Bronchial epithelial cell (primary cell): ENCODE measurements around the gene ZMYM4. TPM values are rescaled to one million over a fixed set of nuclear protein-coding genes. Genes with fewer than 3 reads are reported as not detected.

ENCODE experiments used
- DNase-seq: peaks from one replicate; pipeline ENCODE4 v3.0.0-alpha.2; 2010; ENCODE audit warnings: low read depth
- FAIRE-seq: peaks from 2 replicates; lab custom pipeline; 2011; peaks lifted over from hg19 to GRCh38; lab: Jason Lieb, UNC
- H3K27me3 ChIP-seq: 2 replicates; pipeline ENCODE4 v1.5.1; 2011; ENCODE audit warnings: low read length; ENCODE audit not compliant: control insufficient read depth, insufficient read depth
- H3K36me3 ChIP-seq: 2 replicates; pipeline ENCODE4 v1.5.1; 2011; ENCODE audit warnings: low read length; ENCODE audit not compliant: control insufficient read depth, insufficient read depth
- H3K4me3 ChIP-seq: 2 replicates; pipeline ENCODE4 v1.5.1; 2011; ENCODE audit warnings: mild to moderate bottlenecking, low read depth, low read length, control low read depth
- CTCF ChIP-seq: IDR thresholded peaks from 2 replicates; pipeline ENCODE4 v1.5.1; 2011; ENCODE audit warnings: mild to moderate bottlenecking, moderate library complexity, low read length, control low read depth, inconsistent platforms; ENCODE audit not compliant: insufficient read depth, severe bottlenecking
- total RNA-seq: library from RNA; depleted of rRNA; stranded (reverse); fragments of >200 nt; gene quantifications from 2 replicates; pipeline ENCODE4 v1.2.1, GENCODE V29; 2014

The ZMYM4 gene
- total RNA-seq, 1 donor from 2014 or later, result 19.5 TPM

- Histone ChIP-seq H3K36me3 (peaks cover 14% of the 10 kb centered on the region), H3K4me3 (no peak overlapping the region), H3K27me3 (no peaks in the 10 kb centered on the region)
- FAIRE-seq, result no peak
- no peak for TF ChIP-seq CTCF
- DNase-seq, result no peak
Measured at GRCh38 chr1:35444519-35444774, 175.9 kb downstream of the ZMYM4 start.

DNA sequence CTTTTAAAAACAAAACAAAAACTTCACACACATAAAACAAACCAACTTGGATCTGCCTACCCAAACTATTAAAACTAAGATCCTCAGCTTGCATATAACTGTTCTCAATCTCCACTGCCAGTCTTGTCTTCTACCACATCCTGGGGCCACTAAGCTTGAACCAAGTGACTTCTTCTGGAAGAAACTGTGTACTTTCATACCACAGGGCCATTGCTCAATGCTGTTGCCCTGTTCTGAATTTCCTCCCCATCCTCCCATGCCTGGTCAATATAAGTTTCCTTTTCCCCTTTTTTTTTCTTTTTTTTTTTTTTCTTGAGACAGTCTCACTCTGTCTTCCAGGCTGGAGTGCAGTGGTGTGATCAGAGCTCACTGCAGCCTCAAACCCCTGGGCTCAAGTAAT, 178.8 kb downstream of the ZMYM4 start:
- FAIRE-seq, result no peak
- no peak for TF ChIP-seq CTCF
- Histone ChIP-seq H3K27me3 (no peaks in the 10 kb centered on the region), H3K36me3 (peaks cover 11% of the 10 kb centered on the region), H3K4me3 (no peak overlapping the region)
- no peak for DNase-seq

DNA sequence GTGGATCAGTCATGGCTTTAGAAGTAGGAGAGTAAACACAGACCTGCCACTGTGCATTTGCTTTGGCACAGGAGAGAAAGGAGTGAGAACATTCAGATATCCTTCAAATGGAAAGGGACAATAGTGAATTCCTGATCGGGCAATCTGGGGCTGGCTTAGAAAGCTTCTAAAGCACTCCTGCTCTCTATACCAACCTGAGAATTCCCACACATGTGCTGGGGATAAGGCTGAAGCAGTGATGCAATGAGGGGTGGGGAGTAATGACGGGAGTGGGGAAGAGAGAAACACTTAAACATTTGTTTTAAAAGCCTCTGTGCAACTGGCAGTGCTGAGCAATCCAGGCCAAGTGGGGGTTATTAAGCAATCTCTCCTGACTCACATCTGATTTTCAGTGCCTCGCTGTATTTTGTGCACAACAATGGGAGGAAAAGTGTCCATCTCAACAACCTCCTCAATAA, 179.9 kb downstream of the ZMYM4 start:
- Histone ChIP-seq H3K4me3 (no peak overlapping the region), H3K27me3 (no peaks in the 10 kb centered on the region), H3K36me3 (peaks cover 6% of the 10 kb centered on the region)
- DNase-seq (peak; percentile 95), FAIRE-seq (peak; percentile 43)
- TF ChIP-seq CTCF, result no peak

DNA sequence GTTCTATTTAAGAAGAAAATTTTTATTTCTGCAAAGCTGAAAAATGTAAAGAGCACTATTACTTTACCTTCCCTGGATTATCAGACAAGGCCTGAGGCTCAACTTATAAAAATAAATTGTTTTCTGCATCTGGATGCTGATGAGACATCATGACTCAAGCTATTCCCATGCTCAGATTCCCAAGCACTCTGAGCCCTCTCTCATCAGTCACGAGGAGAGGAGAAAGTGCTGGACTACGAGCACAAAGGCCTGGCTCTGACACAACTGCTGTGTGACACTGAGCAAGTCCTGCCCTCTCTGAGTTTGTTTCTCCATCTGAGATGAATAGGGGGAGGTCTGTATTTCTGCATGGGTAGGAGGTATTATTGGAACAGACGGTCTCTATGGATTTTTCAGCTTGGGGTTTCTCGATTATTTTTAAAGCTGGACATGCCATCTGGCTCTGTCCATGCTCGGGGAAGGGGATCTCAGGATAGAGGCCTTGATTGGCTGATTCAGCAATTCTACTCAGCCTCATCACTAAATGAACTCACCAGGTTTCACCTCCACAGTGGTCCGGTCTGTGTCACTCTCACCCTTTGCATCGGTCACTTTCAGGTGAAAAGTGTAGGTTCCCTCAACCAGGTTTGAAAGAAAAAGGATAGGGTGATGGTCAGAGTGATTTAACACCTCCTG, 181.0 kb downstream of the ZMYM4 start:
- Histone ChIP-seq H3K36me3 (peaks cover 9% of the 10 kb centered on the region), H3K27me3 (no peaks in the 10 kb centered on the region), H3K4me3 (no peak overlapping the region)
- FAIRE-seq (no peak), DNase-seq (peak; percentile 96)
- no peak for TF ChIP-seq CTCF

DNA sequence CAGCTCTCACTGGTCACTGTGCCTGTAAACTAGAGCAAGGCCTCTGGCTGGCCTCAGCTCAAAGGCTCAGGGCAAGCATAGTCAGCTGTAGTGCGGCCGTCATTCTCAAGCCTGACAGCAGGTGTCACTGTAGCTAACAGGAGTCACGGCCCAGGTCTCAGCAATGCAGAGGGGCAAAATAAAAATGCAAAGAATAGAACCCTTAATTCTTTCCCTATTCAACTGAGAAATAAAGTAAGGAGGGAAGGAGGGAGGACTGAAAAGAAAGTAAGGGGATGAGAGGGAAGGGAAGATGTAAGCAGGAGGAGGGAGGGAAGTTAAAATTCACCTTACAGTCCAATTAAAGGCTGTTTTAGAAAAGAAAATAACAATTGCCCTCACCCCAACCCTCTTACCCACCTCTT, 182.6 kb downstream of the ZMYM4 start:
- Histone ChIP-seq H3K27me3 (no peaks in the 10 kb centered on the region), H3K36me3 (peaks cover 9% of the 10 kb centered on the region), H3K4me3 (no peak overlapping the region)
- no peak for FAIRE-seq
- TF ChIP-seq CTCF, result peak; percentile 85
- DNase-seq, result peak; percentile 63
